ENCODE data around the gene LRRFIP1. TPM values are rescaled to one million over a fixed set of nuclear protein-coding genes. Genes with fewer than 3 reads are reported as not detected.

The LRRFIP1 gene
- total and polyA plus RNA-seq, 2 of the 13 experiments (the other 11 are each of a cell fraction or from before 2014, with no cell fraction given), result 15.9 to 40.5 TPM

GRCh38 chr2:237590272-237591140 is 36.9 kb upstream of the LRRFIP1 start, which contains the start of gene RAB17 (continued):
- TF ChIP-seq EHMT2 (IDR thresholded peaks at IDR 0.05; ENCODE audit: borderline replicate concordance, low read depth, low read length) (no peak), KLF13 (CRISPR knock-in tag; IDR thresholded peaks at IDR 0.05) (no peak), EED (CRISPR knock-in tag; IDR thresholded peaks at IDR 0.05) (no peak; the same call in 1 of the 2 replicates), ZBTB1 (CRISPR knock-in tag; IDR thresholded peaks at IDR 0.05; ENCODE audit: borderline replicate concordance) (no peak; the same call in 1 of the 2 replicates), ZNF564 (CRISPR knock-in tag; IDR thresholded peaks at IDR 0.05) (peak; percentile 92; the same call in 1 of the 2 replicates), ZNF552 (CRISPR knock-in tag; IDR thresholded peaks at IDR 0.05; ENCODE audit: borderline replicate concordance) (peak; percentile 89; the same call in 1 of the 2 replicates), SYNCRIP (IDR thresholded peaks at IDR 0.05; ENCODE audit: insufficient read depth, low read depth, low read length) (no peak), ZNF605 (CRISPR knock-in tag; IDR thresholded peaks at IDR 0.05) (peak; percentile 97), ZNF143 (CRISPR knock-in tag; IDR thresholded peaks at IDR 0.05) (peak; percentile 69), MTERF4 (CRISPR knock-in tag; IDR thresholded peaks at IDR 0.05) (peak; percentile 94; the same call in 1 of the 2 replicates), MAFG (CRISPR knock-in tag; IDR thresholded peaks at IDR 0.05) (no peak), DR1 (CRISPR knock-in tag; IDR thresholded peaks at IDR 0.05) (peak; percentile 50; the same call in 1 of the 2 replicates), ZNF282 (IDR thresholded peaks at IDR 0.05; ENCODE audit: partially characterized antibody) (no peak), RFXANK (CRISPR knock-in tag; IDR thresholded peaks at IDR 0.05) (no peak), ZNF546 (CRISPR knock-in tag; conservative IDR thresholded peaks at IDR 0.05) (peak; percentile 72; the same call in 1 of the 2 replicates), ZNF713 (CRISPR knock-in tag; IDR thresholded peaks at IDR 0.05) (peak; percentile 32; the same call in 1 of the 2 replicates), SATB2 (CRISPR knock-in tag; IDR thresholded peaks at IDR 0.05) (0 out of 2 replicates have a peak, but pooled peaks have one; percentile 25), ZNF678 (CRISPR knock-in tag; IDR thresholded peaks at IDR 0.05) (no peak), SIN3A (IDR thresholded peaks at IDR 0.05; ENCODE audit: borderline replicate concordance, low read depth, low read length) (peak; percentile 85; the same call in 1 of the 2 replicates), KMT2A (CRISPR knock-in tag; IDR thresholded peaks at IDR 0.05) (0 out of 2 replicates have a peak, but pooled peaks have one; percentile 68), ELK4 (CRISPR knock-in tag; IDR thresholded peaks at IDR 0.05; ENCODE audit: borderline replicate concordance) (no peak), ZNF619 (CRISPR knock-in tag; IDR thresholded peaks at IDR 0.05) (no peak), PHB2 (IDR thresholded peaks at IDR 0.05; ENCODE audit: partially characterized antibody) (no peak), ZNF24 (IDR thresholded peaks at IDR 0.05) (0 out of 2 replicates have a peak, but pooled peaks have one; percentile 36), XRCC5 (optimal IDR thresholded peaks at IDR 0.05; ENCODE audit: low read length) (peak; percentile 79), ZNF879 (CRISPR knock-in tag; IDR thresholded peaks at IDR 0.05) (no peak), GRHL1 (CRISPR knock-in tag; conservative IDR thresholded peaks at IDR 0.05) (no peak), ETV6 (CRISPR knock-in tag; conservative IDR thresholded peaks at IDR 0.05) (no peak)

Measured in HepG2 (cell line).